Erythroblast (primary cell): ENCODE data around the gene GHR.

Source experiments
- GATA1 ChIP-seq: IDR thresholded peaks from 2 replicates; pipeline ENCODE4 v1.6.1; 2011; ENCODE audit warnings: low read depth, mild to moderate bottlenecking, control low read depth, low read length, moderate library complexity
- POLR2A ChIP-seq: IDR thresholded peaks from 2 replicates; pipeline ENCODE4 v1.6.1; 2011; ENCODE audit warnings: mild to moderate bottlenecking, low read length

- no peak for TF ChIP-seq POLR2A
- no peak for TF ChIP-seq GATA1
These were observed 292.5 kb downstream of the GHR start for GRCh38 chr5:42715785-42716184.
